MM.1S (cell line): Measurements from ENCODE around the gene S1PR1.

Experiments used
- DNase-seq: peaks from one replicate; pipeline ENCODE4 v3.0.0-alpha.2; 2015
- H2AFZ ChIP-seq: fragments of 300-600 bp; sonication (generic); 2 replicates; pipeline ENCODE4 v1.6.0; 2016; ENCODE audit warnings: antibody characterized with exemption, low read length
- H3F3A ChIP-seq: fragments of 300-600 bp; sonication (generic); 2 replicates; pipeline ENCODE4 v1.6.1; 2016; ENCODE audit warnings: mild to moderate bottlenecking, antibody characterized with exemption, low read length, moderate library complexity, mixed read lengths; ENCODE audit not compliant: insufficient read depth
- H3K27ac ChIP-seq: fragments of 300-600 bp; sonication (generic); 2 replicates; pipeline ENCODE4 v1.5.1; 2016; ENCODE audit warnings: mild to moderate bottlenecking, low read length
- H3K27me3 ChIP-seq: fragments of 300-600 bp; sonication (generic); replicated peaks from 2 replicates; pipeline ENCODE4 v1.6.0; 2016; ENCODE audit warnings: low read length; ENCODE audit not compliant: insufficient read depth
- H3K36me3 ChIP-seq: fragments of 300-600 bp; sonication (generic); replicated peaks from 2 replicates; pipeline ENCODE4 v1.6.1; 2016; ENCODE audit warnings: mild to moderate bottlenecking, low read length, mixed read lengths; ENCODE audit not compliant: insufficient read depth
- H3K4me1 ChIP-seq: fragments of 300-600 bp; sonication (generic); 2 replicates; pipeline ENCODE4 v1.6.1; 2016; ENCODE audit warnings: low read length, mixed read lengths
- H3K4me2 ChIP-seq: fragments of 300-600 bp; sonication (generic); 2 replicates; pipeline ENCODE4 v1.6.0; 2016; ENCODE audit warnings: low read depth, low read length
- H3K4me3 ChIP-seq: fragments of 300-600 bp; sonication (generic); 2 replicates; pipeline ENCODE4 v1.5.1; 2016; ENCODE audit warnings: low read length, mixed read lengths
- H3K79me2 ChIP-seq: fragments of 300-600 bp; sonication (generic); 2 replicates; pipeline ENCODE4 v1.6.1; 2016; ENCODE audit warnings: mixed run types, low read length, mixed read lengths
- H3K9ac ChIP-seq: fragments of 300-600 bp; sonication (generic); 2 replicates; pipeline ENCODE4 v1.6.1; 2016; ENCODE audit warnings: low read length, mixed read lengths
- H3K9me2 ChIP-seq: fragments of 300-600 bp; sonication (generic); replicated peaks from 2 replicates; pipeline ENCODE4 v1.6.1; 2016; ENCODE audit warnings: mild to moderate bottlenecking, low read length, mixed read lengths; ENCODE audit not compliant: insufficient read depth
- H3K9me3 ChIP-seq: fragments of 300-600 bp; sonication (generic); replicated peaks from 2 replicates; pipeline ENCODE4 v1.6.1; 2016; ENCODE audit warnings: mild to moderate bottlenecking, low read length, mixed read lengths; ENCODE audit not compliant: insufficient read depth
- H4K20me1 ChIP-seq: fragments of 300-600 bp; sonication (generic); 2 replicates; pipeline ENCODE4 v1.6.1; 2016; ENCODE audit warnings: mild to moderate bottlenecking, low read length, moderate library complexity, mixed read lengths; ENCODE audit not compliant: insufficient read depth
- CTCF ChIP-seq: fragments of 300-600 bp; sonication (generic); IDR thresholded peaks from 2 replicates; pipeline ENCODE4 v1.5.1; 2016; ENCODE audit warnings: antibody characterized with exemption, low read length, mixed read lengths
- EZH2 ChIP-seq: fragments of 300-600 bp; sonication (generic); optimal IDR thresholded peaks from 2 replicates; pipeline ENCODE3; 2017; ENCODE audit warnings: low read depth, mild to moderate bottlenecking, antibody characterized with exemption, low read length, mixed read lengths
- EZH2phosphoT487 ChIP-seq: fragments of 300-600 bp; sonication (generic); IDR thresholded peaks from 2 replicates; pipeline ENCODE4 v1.6.1; 2018; ENCODE audit warnings: antibody characterized with exemption, low read length

The S1PR1 gene

GRCh38 chr1:101281751-101282150, 44.9 kb downstream of the S1PR1 start:
- H3K9ac ChIP-seq: no peak overlapping the region
- H4K20me1 ChIP-seq: no peaks in the 10 kb centered on the region
- no peak overlapping the region for H3K4me3 ChIP-seq
- H3K27ac ChIP-seq: no peak overlapping the region
- H3K4me1 ChIP-seq: no peaks in the 10 kb centered on the region
- no peaks in the 10 kb centered on the region for H3K9me3 ChIP-seq
- no peaks in the 10 kb centered on the region for H3K79me2 ChIP-seq
- no peaks in the 10 kb centered on the region for H3F3A ChIP-seq
- H3K27me3 ChIP-seq: no peaks in the 10 kb centered on the region
- H3K4me2 ChIP-seq: no peak overlapping the region
- DNase-seq: no peak
- no peak overlapping the region for H2AFZ ChIP-seq
- no peaks in the 10 kb centered on the region for H3K36me3 ChIP-seq
- no peaks in the 10 kb centered on the region for H3K9me2 ChIP-seq
- TF ChIP-seq CTCF (no peak), EZH2phosphoT487 (no peak), EZH2 (no peak)

- Histone ChIP-seq H4K20me1 (no peaks in the 10 kb centered on the region), H3K9me3 (no peaks in the 10 kb centered on the region), H2AFZ (no peak overlapping the region), H3K4me2 (no peak overlapping the region), H3K27me3 (no peaks in the 10 kb centered on the region), H3K9ac (no peak overlapping the region), H3K4me3 (no peak overlapping the region), H3F3A (no peaks in the 10 kb centered on the region), H3K4me1 (no peaks in the 10 kb centered on the region), H3K79me2 (no peaks in the 10 kb centered on the region), H3K9me2 (no peaks in the 10 kb centered on the region), H3K27ac (no peak overlapping the region), H3K36me3 (no peaks in the 10 kb centered on the region)
- TF ChIP-seq EZH2 (no peak), EZH2phosphoT487 (no peak), CTCF (no peak)
- DNase-seq: no peak
Measured at GRCh38 chr1:101282314-101283038, 45.7 kb downstream of the S1PR1 start.

- no peaks in the 10 kb centered on the region for H3K9me3 ChIP-seq
- H3K9me2 ChIP-seq: no peaks in the 10 kb centered on the region
- no peaks in the 10 kb centered on the region for H3F3A ChIP-seq
- no peak overlapping the region for H2AFZ ChIP-seq
- H4K20me1 ChIP-seq: no peaks in the 10 kb centered on the region
- no peaks in the 10 kb centered on the region for H3K36me3 ChIP-seq
- no peaks in the 10 kb centered on the region for H3K4me1 ChIP-seq
- H3K4me3 ChIP-seq: no peak overlapping the region
- TF ChIP-seq CTCF (no peak), EZH2 (no peak), EZH2phosphoT487 (no peak)
- no peak for DNase-seq
- H3K79me2 ChIP-seq: no peaks in the 10 kb centered on the region
- no peak overlapping the region for H3K9ac ChIP-seq
- H3K27me3 ChIP-seq: no peaks in the 10 kb centered on the region
- no peak overlapping the region for H3K4me2 ChIP-seq
- H3K27ac ChIP-seq: no peak overlapping the region
Measured at GRCh38 chr1:101283443-101283842, 46.6 kb downstream of the S1PR1 start.
